HUES48 (cell line): ENCODE results near the gene BORCS5.

Experiments
- H3K27ac ChIP-seq: one replicate; pipeline ENCODE4 v1.7.0; 2013; ENCODE audit warnings: low read depth, low read length, inconsistent platforms
- H3K27me3 ChIP-seq: 2 replicates; pipeline ENCODE4 v1.6.1; 2013; ENCODE audit warnings: mild to moderate bottlenecking, low read length; ENCODE audit not compliant: control insufficient read depth, insufficient read depth
- H3K36me3 ChIP-seq: 2 replicates; pipeline ENCODE4 v1.6.1; 2013; ENCODE audit warnings: low read length; ENCODE audit not compliant: control insufficient read depth, insufficient read depth
- H3K4me1 ChIP-seq: 2 replicates; pipeline ENCODE4 v1.6.1; 2013; ENCODE audit warnings: mild to moderate bottlenecking, low read length; ENCODE audit not compliant: control insufficient read depth, insufficient read depth
- H3K4me3 ChIP-seq: 2 replicates; pipeline ENCODE4 v1.5.1; 2013; ENCODE audit warnings: mild to moderate bottlenecking, low read depth, low read length
- H3K9ac ChIP-seq: 2 replicates; pipeline ENCODE4 v1.6.1; 2013; ENCODE audit warnings: mild to moderate bottlenecking, low read depth, low read length, moderate library complexity
- H3K9me3 ChIP-seq: 2 replicates; pipeline ENCODE4 v1.6.1; 2013; ENCODE audit warnings: low read length; ENCODE audit not compliant: control insufficient read depth, insufficient read depth

Gene BORCS5

GRCh38 chr12:12376646-12377448 lies 20.0 kb downstream of the BORCS5 start:
- Histone ChIP-seq H3K36me3 (no peaks in the 10 kb centered on the region), H3K4me1 (no peaks in the 10 kb centered on the region), H3K27me3 (no peaks in the 10 kb centered on the region), H3K4me3 (no peak overlapping the region), H3K9ac (no peak overlapping the region), H3K9me3 (no peaks in the 10 kb centered on the region), H3K27ac (no peak overlapping the region)

GRCh38 chr12:12378616-12379015 lies 21.7 kb downstream of the BORCS5 start:
- H3K9me3 ChIP-seq = no peaks in the 10 kb centered on the region
- no peak overlapping the region for H3K9ac ChIP-seq
- no peak overlapping the region for H3K27ac ChIP-seq
- H3K36me3 ChIP-seq = no peaks in the 10 kb centered on the region
- no peak overlapping the region for H3K4me3 ChIP-seq
- H3K27me3 ChIP-seq = no peaks in the 10 kb centered on the region
- H3K4me1 ChIP-seq = peaks cover 5% of the 10 kb centered on the region; the same call in 1 of the 2 replicates

GRCh38 chr12:12379831-12380730 lies 23.2 kb downstream of the BORCS5 start:
- Histone ChIP-seq H3K9ac (no peak overlapping the region), H3K4me3 (no peak overlapping the region), H3K4me1 (peaks cover 16% of the 10 kb centered on the region), H3K9me3 (no peaks in the 10 kb centered on the region), H3K27ac (no peak overlapping the region), H3K36me3 (no peaks in the 10 kb centered on the region), H3K27me3 (no peaks in the 10 kb centered on the region)

GRCh38 chr12:12380949-12381593 lies 24.2 kb downstream of the BORCS5 start:
- no peaks in the 10 kb centered on the region for H3K9me3 ChIP-seq
- H3K27me3 ChIP-seq = no peaks in the 10 kb centered on the region
- peaks cover 21% of the 10 kb centered on the region for H3K4me1 ChIP-seq
- no peak overlapping the region for H3K27ac ChIP-seq
- H3K4me3 ChIP-seq = no peak overlapping the region
- H3K36me3 ChIP-seq = no peaks in the 10 kb centered on the region
- H3K9ac ChIP-seq = no peak overlapping the region

GRCh38 chr12:12381982-12382381 lies 25.1 kb downstream of the BORCS5 start:
- Histone ChIP-seq H3K4me3 (no peak overlapping the region), H3K4me1 (peaks cover 21% of the 10 kb centered on the region), H3K27ac (no peak overlapping the region), H3K9me3 (no peaks in the 10 kb centered on the region), H3K9ac (no peak overlapping the region), H3K36me3 (no peaks in the 10 kb centered on the region), H3K27me3 (no peaks in the 10 kb centered on the region)

- H3K36me3 ChIP-seq = no peaks in the 10 kb centered on the region
- no peaks in the 10 kb centered on the region for H3K9me3 ChIP-seq
- no peaks in the 10 kb centered on the region for H3K27me3 ChIP-seq
- 0 out of 2 replicates have a peak overlapping the region, but pooled peaks have one; percentile 7 for H3K4me3 ChIP-seq
- peaks cover 24% of the 10 kb centered on the region for H3K4me1 ChIP-seq
- peak overlapping the region; percentile 38; the same call in 1 of the 2 replicates for H3K9ac ChIP-seq
- H3K27ac ChIP-seq = peak overlapping the region; percentile 90
Observed at GRCh38 chr12:12384571-12385340, 27.9 kb downstream of the BORCS5 start.

GRCh38 chr12:12387501-12387900 lies 30.6 kb downstream of the BORCS5 start:
- H3K4me3 ChIP-seq = no peak overlapping the region
- no peaks in the 10 kb centered on the region for H3K36me3 ChIP-seq

GRCh38 chr12:12392413-12392812 lies 35.5 kb downstream of the BORCS5 start:
- Histone ChIP-seq H3K4me1 (0 out of 2 replicates have a peak, but pooled peaks cover 4% of the 10 kb centered on the region), H3K9ac (no peak overlapping the region), H3K27ac (no peak overlapping the region), H3K36me3 (no peaks in the 10 kb centered on the region), H3K27me3 (no peaks in the 10 kb centered on the region), H3K9me3 (no peaks in the 10 kb centered on the region), H3K4me3 (no peak overlapping the region)

More at GRCh38 chr12:12387501-12387900, 30.6 kb downstream of the BORCS5 start:
- no peaks in the 10 kb centered on the region for H3K27me3 ChIP-seq
- H3K27ac ChIP-seq = no peak overlapping the region
- peaks cover 24% of the 10 kb centered on the region for H3K4me1 ChIP-seq
- H3K9ac ChIP-seq = no peak overlapping the region
- no peaks in the 10 kb centered on the region for H3K9me3 ChIP-seq

- no peaks in the 10 kb centered on the region for H3K27me3 ChIP-seq
- no peak overlapping the region for H3K27ac ChIP-seq
- H3K9ac ChIP-seq = no peak overlapping the region
- H3K9me3 ChIP-seq = no peaks in the 10 kb centered on the region
- peaks cover 5% of the 10 kb centered on the region; the same call in 1 of the 2 replicates for H3K4me1 ChIP-seq
- H3K36me3 ChIP-seq = no peaks in the 10 kb centered on the region
- H3K4me3 ChIP-seq = no peak overlapping the region
Observed at GRCh38 chr12:12393171-12393570, 36.3 kb downstream of the BORCS5 start.

GRCh38 chr12:12396694-12397093 lies 39.8 kb downstream of the BORCS5 start:
- H3K36me3 ChIP-seq = no peaks in the 10 kb centered on the region
- no peak overlapping the region for H3K9ac ChIP-seq
- H3K27ac ChIP-seq = no peak overlapping the region
- H3K27me3 ChIP-seq = no peaks in the 10 kb centered on the region
- no peaks in the 10 kb centered on the region for H3K9me3 ChIP-seq
- peaks cover 18% of the 10 kb centered on the region for H3K4me1 ChIP-seq
- no peak overlapping the region for H3K4me3 ChIP-seq
